ENCODE data around the gene HOXD9.

Gene HOXD9

GRCh38 chr2:176079831-176080539 lies 42.5 kb upstream of the HOXD9 start:
- DNase-seq (ENCODE audit: insufficient read length, low spot score) (no peak), FAIRE-seq (no peak)

GRCh38 chr2:176080540-176081375 lies 41.8 kb upstream of the HOXD9 start:
- TF ChIP-seq POLR2A (IDR thresholded peaks at IDR 0.05; ENCODE audit: low read depth, low read length) (no peak), POLR2AphosphoS5 (IDR thresholded peaks at IDR 0.05; ENCODE audit: low read depth, low read length) (no peak), SPI1 (IDR thresholded peaks at IDR 0.05; ENCODE audit: low read depth, low read length) (no peak), TAF1 (IDR thresholded peaks at IDR 0.05; ENCODE audit: low read depth, low read length) (no peak), PAX5 (IDR thresholded peaks at IDR 0.05; ENCODE audit: insufficient read depth, low read length, severe bottlenecking) (no peak), POU2F2 (IDR thresholded peaks at IDR 0.05; ENCODE audit: low read depth, low read length) (no peak)
- FAIRE-seq = no peak

More at GRCh38 chr2:176079831-176080539, 42.5 kb upstream of the HOXD9 start:
- TF ChIP-seq SPI1 (IDR thresholded peaks at IDR 0.05; ENCODE audit: low read depth, low read length) = no peak
- TF ChIP-seq POLR2AphosphoS5 (IDR thresholded peaks at IDR 0.05; ENCODE audit: low read depth, low read length) = no peak
- no peak for TF ChIP-seq PAX5 (IDR thresholded peaks at IDR 0.05; ENCODE audit: insufficient read depth, low read length, severe bottlenecking)
- no peak for TF ChIP-seq POLR2A (IDR thresholded peaks at IDR 0.05; ENCODE audit: low read depth, low read length)
- TF ChIP-seq POU2F2 (IDR thresholded peaks at IDR 0.05; ENCODE audit: low read depth, low read length) = no peak
- TF ChIP-seq TAF1 (IDR thresholded peaks at IDR 0.05; ENCODE audit: low read depth, low read length) = no peak

GRCh38 chr2:176081376-176081836 lies 41.1 kb upstream of the HOXD9 start:
- DNase-seq (ENCODE audit: insufficient read length, low spot score) = no peak
- FAIRE-seq = no peak
- TF ChIP-seq POLR2A (IDR thresholded peaks at IDR 0.05; ENCODE audit: low read depth, low read length) (no peak), POU2F2 (IDR thresholded peaks at IDR 0.05; ENCODE audit: low read depth, low read length) (no peak), POLR2AphosphoS5 (IDR thresholded peaks at IDR 0.05; ENCODE audit: low read depth, low read length) (no peak), TAF1 (IDR thresholded peaks at IDR 0.05; ENCODE audit: low read depth, low read length) (no peak), SPI1 (IDR thresholded peaks at IDR 0.05; ENCODE audit: low read depth, low read length) (no peak), PAX5 (IDR thresholded peaks at IDR 0.05; ENCODE audit: insufficient read depth, low read length, severe bottlenecking) (no peak)

More at GRCh38 chr2:176080540-176081375, 41.8 kb upstream of the HOXD9 start:
- no peak for DNase-seq (ENCODE audit: insufficient read length, low spot score)

GRCh38 chr2:176081837-176082524 lies 40.5 kb upstream of the HOXD9 start:
- no peak for TF ChIP-seq TAF1 (IDR thresholded peaks at IDR 0.05; ENCODE audit: low read depth, low read length)
- no peak for TF ChIP-seq POU2F2 (IDR thresholded peaks at IDR 0.05; ENCODE audit: low read depth, low read length)
- no peak for TF ChIP-seq POLR2AphosphoS5 (IDR thresholded peaks at IDR 0.05; ENCODE audit: low read depth, low read length)
- TF ChIP-seq SPI1 (IDR thresholded peaks at IDR 0.05; ENCODE audit: low read depth, low read length) = no peak
- TF ChIP-seq PAX5 (IDR thresholded peaks at IDR 0.05; ENCODE audit: insufficient read depth, low read length, severe bottlenecking) = no peak
- TF ChIP-seq POLR2A (IDR thresholded peaks at IDR 0.05; ENCODE audit: low read depth, low read length) = no peak
- no peak for FAIRE-seq
- no peak for DNase-seq (ENCODE audit: insufficient read length, low spot score)

GRCh38 chr2:176082525-176082823 lies 40.0 kb upstream of the HOXD9 start:
- no peak for DNase-seq (ENCODE audit: insufficient read length, low spot score)
- TF ChIP-seq POLR2A (IDR thresholded peaks at IDR 0.05; ENCODE audit: low read depth, low read length) = no peak
- TF ChIP-seq TAF1 (IDR thresholded peaks at IDR 0.05; ENCODE audit: low read depth, low read length) = no peak
- TF ChIP-seq SPI1 (IDR thresholded peaks at IDR 0.05; ENCODE audit: low read depth, low read length) = no peak
- TF ChIP-seq PAX5 (IDR thresholded peaks at IDR 0.05; ENCODE audit: insufficient read depth, low read length, severe bottlenecking) = no peak
- no peak for TF ChIP-seq POLR2AphosphoS5 (IDR thresholded peaks at IDR 0.05; ENCODE audit: low read depth, low read length)
- no peak for TF ChIP-seq POU2F2 (IDR thresholded peaks at IDR 0.05; ENCODE audit: low read depth, low read length)
- no peak for FAIRE-seq

- TF ChIP-seq POLR2AphosphoS5 (IDR thresholded peaks at IDR 0.05; ENCODE audit: low read depth, low read length) (no peak), TAF1 (IDR thresholded peaks at IDR 0.05; ENCODE audit: low read depth, low read length) (no peak), POLR2A (IDR thresholded peaks at IDR 0.05; ENCODE audit: low read depth, low read length) (no peak), PAX5 (IDR thresholded peaks at IDR 0.05; ENCODE audit: insufficient read depth, low read length, severe bottlenecking) (no peak), POU2F2 (IDR thresholded peaks at IDR 0.05; ENCODE audit: low read depth, low read length) (no peak), SPI1 (IDR thresholded peaks at IDR 0.05; ENCODE audit: low read depth, low read length) (no peak)
- FAIRE-seq (no peak), DNase-seq (ENCODE audit: insufficient read length, low spot score) (no peak)
These were observed 39.4 kb upstream of the HOXD9 start for GRCh38 chr2:176082824-176083751.

- no peak for TF ChIP-seq TAF1 (IDR thresholded peaks at IDR 0.05; ENCODE audit: low read depth, low read length)
- no peak for TF ChIP-seq POLR2A (IDR thresholded peaks at IDR 0.05; ENCODE audit: low read depth, low read length)
- DNase-seq (ENCODE audit: insufficient read length, low spot score) = no peak
- no peak for FAIRE-seq
These were observed 38.7 kb upstream of the HOXD9 start, which contains the start of gene EVX2 for GRCh38 chr2:176083796-176084261. EVX2 (minus strand) TSS chr2:176083962; CDS start chr2:176083776, 186 bp downstream.

GRCh38 chr2:176084611-176085119 lies 37.9 kb upstream of the HOXD9 start:
- DNase-seq (ENCODE audit: insufficient read length, low spot score) (no peak), FAIRE-seq (no peak)
- no peak for TF ChIP-seq POLR2AphosphoS5 (IDR thresholded peaks at IDR 0.05; ENCODE audit: low read depth, low read length)
- no peak for TF ChIP-seq POU2F2 (IDR thresholded peaks at IDR 0.05; ENCODE audit: low read depth, low read length)
- no peak for TF ChIP-seq TAF1 (IDR thresholded peaks at IDR 0.05; ENCODE audit: low read depth, low read length)
- TF ChIP-seq SPI1 (IDR thresholded peaks at IDR 0.05; ENCODE audit: low read depth, low read length) = no peak
- TF ChIP-seq PAX5 (IDR thresholded peaks at IDR 0.05; ENCODE audit: insufficient read depth, low read length, severe bottlenecking) = no peak
- no peak for TF ChIP-seq POLR2A (IDR thresholded peaks at IDR 0.05; ENCODE audit: low read depth, low read length)
